GM20000 (cell line): ENCODE results near the gene UBE2Q1.

Source experiments
- DNase-seq: peaks from one replicate; pipeline ENCODE4 v3.0.0; 2012; ENCODE audit warnings: low spot score
- TF ChIP-seq, protein P1 (sequence below): IDR thresholded peaks from 2 replicates; pipeline ENCODE4 v1.5.1; 2012; ENCODE audit warnings: mild to moderate bottlenecking, control low read depth; ENCODE audit errors: extremely low read depth, missing control alignments

Gene UBE2Q1

GRCh38 chr1:154503898-154504297 is 54.6 kb downstream of the UBE2Q1 start:
- TF ChIP-seq, protein P1, sequence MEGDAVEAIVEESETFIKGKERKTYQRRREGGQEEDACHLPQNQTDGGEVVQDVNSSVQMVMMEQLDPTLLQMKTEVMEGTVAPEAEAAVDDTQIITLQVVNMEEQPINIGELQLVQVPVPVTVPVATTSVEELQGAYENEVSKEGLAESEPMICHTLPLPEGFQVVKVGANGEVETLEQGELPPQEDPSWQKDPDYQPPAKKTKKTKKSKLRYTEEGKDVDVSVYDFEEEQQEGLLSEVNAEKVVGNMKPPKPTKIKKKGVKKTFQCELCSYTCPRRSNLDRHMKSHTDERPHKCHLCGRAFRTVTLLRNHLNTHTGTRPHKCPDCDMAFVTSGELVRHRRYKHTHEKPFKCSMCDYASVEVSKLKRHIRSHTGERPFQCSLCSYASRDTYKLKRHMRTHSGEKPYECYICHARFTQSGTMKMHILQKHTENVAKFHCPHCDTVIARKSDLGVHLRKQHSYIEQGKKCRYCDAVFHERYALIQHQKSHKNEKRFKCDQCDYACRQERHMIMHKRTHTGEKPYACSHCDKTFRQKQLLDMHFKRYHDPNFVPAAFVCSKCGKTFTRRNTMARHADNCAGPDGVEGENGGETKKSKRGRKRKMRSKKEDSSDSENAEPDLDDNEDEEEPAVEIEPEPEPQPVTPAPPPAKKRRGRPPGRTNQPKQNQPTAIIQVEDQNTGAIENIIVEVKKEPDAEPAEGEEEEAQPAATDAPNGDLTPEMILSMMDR, result no peak
- no peak for DNase-seq

GRCh38 chr1:154502744-154503115 is 55.7 kb downstream of the UBE2Q1 start:
- no peak for DNase-seq
- TF ChIP-seq, protein P1, result no peak

GRCh38 chr1:154502066-154502743 is 56.3 kb downstream of the UBE2Q1 start, which contains the start of the genes SHE and TDRD10:
TSS of gene SHE (minus strand) at chr1:154502412. CDS start at chr1:154502026, 386 bp downstream.
TSS of gene TDRD10 (plus strand) at chr1:154502219. CDS start at chr1:154506904, 4,685 bp downstream.
- DNase-seq, result peak; percentile 65
- TF ChIP-seq, protein P1, result no peak

DNA sequence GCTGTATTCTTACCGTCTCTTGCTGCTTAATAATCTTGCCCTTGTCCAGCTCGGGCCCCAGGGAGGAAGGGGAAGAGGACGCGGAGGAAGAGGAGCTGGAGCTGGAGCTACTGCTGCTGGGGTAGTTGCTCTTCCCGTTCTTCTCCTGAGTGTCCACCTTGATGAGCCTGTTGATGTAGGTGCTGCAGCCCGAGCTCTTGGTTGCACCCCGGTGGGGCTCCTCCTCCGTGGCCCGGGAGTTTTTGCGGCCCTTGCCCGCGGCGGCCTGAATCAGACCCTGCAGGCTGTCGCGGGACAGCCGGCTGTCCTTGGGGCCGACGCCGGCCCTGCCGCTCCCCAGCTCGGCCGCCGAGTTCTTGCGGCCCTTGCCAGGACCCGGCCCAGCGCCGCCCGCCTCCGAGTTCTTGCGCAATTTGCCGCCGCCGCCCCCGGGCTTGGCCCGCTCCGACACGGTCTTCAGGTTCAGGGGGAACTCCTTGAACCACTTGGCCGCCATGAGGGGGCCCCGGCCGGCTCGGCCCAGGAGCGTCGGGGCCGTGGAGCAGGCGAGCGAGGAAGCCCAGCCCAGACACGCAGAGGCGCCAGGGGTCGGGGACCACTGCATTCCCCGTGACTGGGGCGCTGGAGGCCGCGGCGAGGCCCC is 56.9 kb downstream of the UBE2Q1 start:
- peak; percentile 58 for DNase-seq
- TF ChIP-seq, protein P1, result no peak

GRCh38 chr1:154500533-154500932 is 57.9 kb downstream of the UBE2Q1 start:
- TF ChIP-seq, protein P1, result no peak
- DNase-seq, result no peak

- DNase-seq, result no peak
- TF ChIP-seq, protein P1, result no peak
Observed at GRCh38 chr1:154499446-154499845, 59.0 kb downstream of the UBE2Q1 start.
